DND-41 (cell line): ENCODE measurements around the gene TTC28.
"Not testable (repeated sequence)": the region's sequence is repeated elsewhere in the genome, so short reads cannot be mapped to it uniquely, and the experiment has no call there.

Experiments
- CTCF ChIP-seq: IDR thresholded peaks from 2 replicates; pipeline ENCODE4 v1.5.1; 2012; ENCODE audit warnings: borderline replicate concordance, low read length, moderate library complexity, mild to moderate bottlenecking; ENCODE audit not compliant: poor library complexity, severe bottlenecking; ENCODE audit errors: extremely low read depth
- EZH2 ChIP-seq: IDR thresholded peaks from 3 replicates; pipeline ENCODE4 v1.6.1; 2012; ENCODE audit warnings: borderline replicate concordance, low read depth, mild to moderate bottlenecking, moderate library complexity, low read length, inconsistent platforms; ENCODE audit not compliant: severe bottlenecking

- TF ChIP-seq CTCF, EZH2: not testable (repeated sequence)
These were observed 1.3 kb upstream of the TTC28 start for GRCh38 chr22:28680813-28681490.
